HG03064 (cell line): ENCODE data around the gene PTP4A1.

Experiments used
- ATAC-seq: cut with Tn5 transposase; IDR thresholded peaks from one replicate; pipeline ENCODE4 v1.9.1; 2021; ENCODE audit warnings: low read depth; ENCODE audit not compliant: unreplicated experiment

PTP4A1 gene

GRCh38 chr6:63554782-63555181, 17.5 kb upstream of the PTP4A1 start:
- no peak for ATAC-seq

- ATAC-seq = no peak
Observed at GRCh38 chr6:63556369-63556768, 15.9 kb upstream of the PTP4A1 start.

- peak; percentile 56 for ATAC-seq
Observed at GRCh38 chr6:63558278-63558677, 14.0 kb upstream of the PTP4A1 start.

GRCh38 chr6:63560801-63561287, 11.4 kb upstream of the PTP4A1 start:
- no peak for ATAC-seq

GRCh38 chr6:63561288-63561687, 11.0 kb upstream of the PTP4A1 start:
- ATAC-seq = no peak

- no peak for ATAC-seq
Observed at GRCh38 chr6:63563235-63563634, 9.0 kb upstream of the PTP4A1 start.

GRCh38 chr6:63565058-63565726, 7.1 kb upstream of the PTP4A1 start:
- ATAC-seq = no peak

GRCh38 chr6:63565727-63566596, 6.3 kb upstream of the PTP4A1 start:
- ATAC-seq = no peak

- no peak for ATAC-seq
Observed at GRCh38 chr6:63567966-63568365, 4.3 kb upstream of the PTP4A1 start.

GRCh38 chr6:63571361-63572043, 778 bp upstream of the PTP4A1 start:
- no peak for ATAC-seq

GRCh38 chr6:63572747-63573075, 431 bp downstream of the PTP4A1 start:
- ATAC-seq = no peak

GRCh38 chr6:63573076-63573898, 1.0 kb downstream of the PTP4A1 start:
- peak; percentile 45 for ATAC-seq

- no peak for ATAC-seq
Observed at GRCh38 chr6:63573899-63574553, 1.7 kb downstream of the PTP4A1 start.

- no peak for ATAC-seq
Observed at GRCh38 chr6:63574554-63574900, 2.2 kb downstream of the PTP4A1 start.

- ATAC-seq = no peak
Observed at GRCh38 chr6:63576147-63576772, 4.0 kb downstream of the PTP4A1 start.

- ATAC-seq = no peak
Observed at GRCh38 chr6:63576985-63577712, 4.9 kb downstream of the PTP4A1 start.

- ATAC-seq = no peak
Observed at GRCh38 chr6:63578757-63579156, 6.5 kb downstream of the PTP4A1 start.

- no peak for ATAC-seq
Observed at GRCh38 chr6:63579937-63580703, 7.8 kb downstream of the PTP4A1 start.

GRCh38 chr6:63580704-63580961, 8.4 kb downstream of the PTP4A1 start:
- ATAC-seq = no peak
